HG03196 (cell line): ENCODE results near the gene BCCIP.

ENCODE experiments used
- ATAC-seq: cut with Tn5 transposase; IDR thresholded peaks from one replicate; pipeline ENCODE4 v1.9.1; 2021; ENCODE audit not compliant: unreplicated experiment

Gene BCCIP

DNA sequence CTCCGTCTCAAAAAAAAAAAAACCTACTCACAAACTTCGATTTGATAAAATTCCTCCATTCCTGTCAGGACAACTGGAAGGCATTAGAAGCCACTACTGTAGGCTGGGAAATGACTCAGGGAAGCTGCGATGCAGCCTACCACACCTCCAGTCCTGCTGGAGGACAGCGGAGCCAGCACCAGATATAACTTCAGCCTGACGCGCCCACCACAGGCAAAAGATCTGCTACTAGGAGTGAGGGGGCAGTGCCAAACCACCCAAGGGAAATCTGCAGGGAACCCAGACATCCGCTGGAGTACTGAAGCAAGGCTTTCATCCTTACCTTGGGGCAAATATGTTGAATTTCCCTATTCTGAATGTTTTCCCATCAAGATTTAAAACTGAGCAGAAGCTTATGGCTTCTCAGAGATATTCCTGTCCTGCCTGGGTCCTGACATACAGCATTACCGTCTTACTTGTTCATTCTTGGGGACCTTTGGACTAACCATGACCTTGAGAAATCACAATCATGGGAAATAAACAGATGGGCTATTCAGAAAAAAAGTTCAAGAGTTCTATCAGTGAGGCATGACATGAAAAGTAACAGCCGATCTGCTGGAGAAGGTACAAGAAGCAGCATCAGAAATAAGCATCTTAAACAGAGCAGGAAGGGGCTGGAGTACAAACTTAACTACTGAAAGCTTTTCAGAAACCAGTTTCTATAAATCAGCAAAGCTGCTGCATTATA, 20.4 kb downstream of the BCCIP start:
- ATAC-seq, result no peak

- no peak for ATAC-seq
Measured at GRCh38 chr10:125844751-125845221, 21.4 kb downstream of the BCCIP start.

- ATAC-seq, result no peak
Measured at GRCh38 chr10:125845617-125846016, 22.3 kb downstream of the BCCIP start.

GRCh38 chr10:125846894-125847293, 23.5 kb downstream of the BCCIP start:
- ATAC-seq, result peak; percentile 62

- ATAC-seq, result no peak
Measured at GRCh38 chr10:125848371-125848770, 25.0 kb downstream of the BCCIP start.

GRCh38 chr10:125848857-125849256, 25.5 kb downstream of the BCCIP start:
- ATAC-seq, result no peak

GRCh38 chr10:125849448-125849847, 26.1 kb downstream of the BCCIP start:
- no peak for ATAC-seq

DNA sequence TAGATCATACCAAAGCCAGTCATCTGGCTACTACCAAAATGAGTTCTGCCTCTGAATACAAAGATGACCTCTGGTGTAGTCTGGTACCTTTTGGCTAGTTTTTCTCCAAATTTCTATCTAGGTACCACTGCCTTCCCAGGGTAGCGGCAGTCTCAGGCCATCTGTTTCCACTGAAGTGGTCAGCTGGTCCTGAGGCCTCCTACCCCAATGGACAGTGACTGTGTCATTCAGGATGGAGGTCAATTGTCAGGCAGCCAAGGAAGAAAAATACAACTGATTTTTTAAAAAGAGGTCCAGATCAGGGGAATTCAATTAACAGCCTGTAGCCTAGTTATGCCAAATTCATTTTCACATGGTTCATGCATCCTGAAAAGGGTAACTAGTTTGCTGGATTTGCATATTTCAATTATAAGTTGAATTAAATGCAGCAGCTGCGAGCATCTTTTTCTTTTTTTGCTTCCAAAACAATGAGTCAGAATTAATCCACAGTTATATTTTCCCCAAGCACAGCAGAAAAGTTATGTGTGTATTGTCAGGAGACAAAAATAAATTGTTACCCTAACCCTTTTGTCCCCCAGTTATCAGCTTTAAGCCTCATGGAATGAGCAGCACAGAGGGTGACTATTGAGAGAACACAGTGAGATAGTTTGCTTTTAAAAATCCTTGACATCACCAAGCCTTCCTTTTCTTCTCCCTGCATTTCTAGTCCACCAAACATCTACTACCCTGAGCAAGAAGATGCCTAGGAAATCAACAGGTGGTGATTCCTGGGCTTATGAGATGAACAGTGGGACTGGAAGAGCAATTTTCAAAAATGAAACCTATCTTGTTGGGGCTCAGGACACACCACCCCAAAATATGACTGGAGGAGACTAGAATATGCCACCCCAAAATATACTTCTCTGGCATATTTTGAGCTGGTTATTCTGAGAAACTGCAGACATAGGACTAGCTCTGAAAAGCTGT, 27.7 kb downstream of the BCCIP start:
- ATAC-seq, result no peak

DNA sequence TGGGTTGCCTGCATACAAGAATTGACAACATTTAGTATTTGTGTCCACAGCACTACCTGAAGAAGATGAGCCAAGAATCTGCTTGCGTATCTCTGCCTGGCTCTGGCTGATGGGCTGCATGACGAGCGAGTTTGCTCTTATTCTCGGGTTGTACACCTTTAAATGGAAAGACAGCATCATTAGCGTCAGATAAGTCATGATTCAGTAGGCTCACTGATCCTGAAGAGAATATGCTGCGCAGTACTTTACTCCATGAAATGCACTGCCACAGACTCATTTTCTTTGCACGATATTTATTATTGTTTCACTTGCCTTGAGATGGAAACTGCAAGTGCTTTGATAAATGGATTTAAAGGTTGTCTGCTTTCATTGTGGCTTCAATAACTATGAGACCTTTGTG, 29.1 kb downstream of the BCCIP start:
- ATAC-seq, result no peak

GRCh38 chr10:125857185-125857760, 33.9 kb downstream of the BCCIP start:
- no peak for ATAC-seq

- ATAC-seq, result no peak
Measured at GRCh38 chr10:125859128-125859817, 35.9 kb downstream of the BCCIP start.

- ATAC-seq, result no peak
Measured at GRCh38 chr10:125865120-125865519, 41.8 kb downstream of the BCCIP start.

GRCh38 chr10:125866421-125867029, 43.2 kb downstream of the BCCIP start:
- no peak for ATAC-seq

DNA sequence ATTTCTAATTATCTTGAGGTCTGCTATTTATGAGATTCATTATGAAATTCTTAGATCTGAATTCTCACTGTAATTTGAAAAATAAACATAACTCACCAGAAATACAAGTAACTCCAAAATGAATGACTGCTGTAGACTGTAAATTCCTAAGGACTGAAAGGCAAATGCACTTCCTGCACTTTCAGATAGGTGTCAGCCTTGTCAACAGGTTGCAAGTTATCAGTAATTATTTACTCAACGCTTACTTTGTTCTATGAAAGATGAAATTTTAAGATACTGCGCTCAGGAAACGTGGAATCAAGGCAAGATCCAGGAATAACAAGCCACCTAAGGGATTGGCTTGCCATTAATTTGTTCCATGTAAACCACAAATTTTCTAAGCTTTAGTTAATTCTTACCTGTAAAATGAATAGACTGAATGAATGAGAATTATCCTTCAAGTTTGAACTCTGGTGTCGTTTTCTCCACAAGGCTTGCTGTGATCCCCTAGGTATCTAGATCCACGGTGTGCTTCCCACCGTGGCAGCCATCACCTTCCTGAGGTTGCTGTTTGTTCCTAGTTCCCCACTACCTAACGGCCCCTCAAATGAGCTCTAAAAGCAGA, 45.1 kb downstream of the BCCIP start:
- no peak for ATAC-seq

GRCh38 chr10:125871338-125871737, 48.0 kb downstream of the BCCIP start:
- ATAC-seq, result no peak

GRCh38 chr10:125878957-125879835, 55.9 kb downstream of the BCCIP start:
- no peak for ATAC-seq

GRCh38 chr10:125880719-125881118, 57.4 kb downstream of the BCCIP start:
- no peak for ATAC-seq

- ATAC-seq, result no peak
Measured at GRCh38 chr10:125881192-125881591, 57.8 kb downstream of the BCCIP start, which contains the start of gene DHX32. TSS of gene DHX32 (minus strand) at chr10:125881292. CDS start at chr10:125880824, 468 bp downstream.

GRCh38 chr10:125882596-125882995, 59.2 kb downstream of the BCCIP start:
- ATAC-seq, result no peak
